ENCODE results near the gene NTNG2.

NTNG2 gene

GRCh38 chr9:132234535-132234934 is 72.7 kb downstream of the NTNG2 start:
- FAIRE-seq (no peak), DNase-seq (ENCODE audit: low spot score) (no peak)

GRCh38 chr9:132235125-132235524 is 73.3 kb downstream of the NTNG2 start:
- no peak for FAIRE-seq

GRCh38 chr9:132235894-132236661 is 74.2 kb downstream of the NTNG2 start:
- peak; percentile 81 for DNase-seq (ENCODE audit: low spot score)
- no peak for FAIRE-seq

More at GRCh38 chr9:132235125-132235524, 73.3 kb downstream of the NTNG2 start:
- DNase-seq (ENCODE audit: low spot score) = no peak

GRCh38 chr9:132236662-132237311 is 74.9 kb downstream of the NTNG2 start:
- DNase-seq (ENCODE audit: low spot score) (no peak), FAIRE-seq (no peak)

- no peak for FAIRE-seq
- DNase-seq (ENCODE audit: low spot score) = peak; percentile 78
These were observed 75.6 kb downstream of the NTNG2 start for GRCh38 chr9:132237481-132237880.

- FAIRE-seq = no peak
- no peak for DNase-seq (ENCODE audit: low spot score)
These were observed 76.4 kb downstream of the NTNG2 start for GRCh38 chr9:132238026-132238972.

- no peak for FAIRE-seq
- DNase-seq (ENCODE audit: low spot score) = no peak
These were observed 77.1 kb downstream of the NTNG2 start for GRCh38 chr9:132238992-132239391.

- DNase-seq (ENCODE audit: low spot score) = no peak
- FAIRE-seq = no peak
These were observed 77.7 kb downstream of the NTNG2 start for GRCh38 chr9:132239518-132239917.

- no peak for FAIRE-seq
- DNase-seq (ENCODE audit: low spot score) = no peak
These were observed 78.4 kb downstream of the NTNG2 start for GRCh38 chr9:132239999-132240840.

GRCh38 chr9:132240841-132241482 is 79.1 kb downstream of the NTNG2 start:
- FAIRE-seq (no peak), DNase-seq (ENCODE audit: low spot score) (peak; percentile 94)

GRCh38 chr9:132241483-132241839 is 79.6 kb downstream of the NTNG2 start:
- FAIRE-seq (no peak), DNase-seq (ENCODE audit: low spot score) (no peak)

GRCh38 chr9:132241840-132242620 is 80.2 kb downstream of the NTNG2 start:
- FAIRE-seq (no peak), DNase-seq (ENCODE audit: low spot score) (peak; percentile 32)

GRCh38 chr9:132242621-132243155 is 80.8 kb downstream of the NTNG2 start:
- no peak for DNase-seq (ENCODE audit: low spot score)
- no peak for FAIRE-seq

GRCh38 chr9:132243156-132244074 is 81.6 kb downstream of the NTNG2 start:
- FAIRE-seq (no peak), DNase-seq (ENCODE audit: low spot score) (no peak)

- FAIRE-seq (no peak), DNase-seq (ENCODE audit: low spot score) (no peak)
These were observed 83.0 kb downstream of the NTNG2 start for GRCh38 chr9:132244582-132245455.

GRCh38 chr9:132245465-132245864 is 83.6 kb downstream of the NTNG2 start:
- DNase-seq (ENCODE audit: low spot score) (no peak), FAIRE-seq (no peak)

GRCh38 chr9:132247942-132248341 is 86.1 kb downstream of the NTNG2 start:
- DNase-seq (ENCODE audit: low spot score) = no peak
- FAIRE-seq = no peak

Measured in urothelium cell line (cell line).